ENCODE measurements around the gene LCA5.

The LCA5 gene

GRCh38 chr6:79468116-79468515, 69.1 kb downstream of the LCA5 start:
- TF ChIP-seq CTCF (conservative IDR thresholded peaks at IDR 0.05; ENCODE audit: low read depth, low read length) = no peak
- H3K4me3 ChIP-seq (ENCODE audit: low read depth, low read length) = no peak overlapping the region
- DNase-seq (ENCODE audit: low read depth) = peak; percentile 50

GRCh38 chr6:79467716-79468115, 69.5 kb downstream of the LCA5 start:
- DNase-seq (ENCODE audit: low read depth) = peak; percentile 36
- no peak overlapping the region for H3K4me3 ChIP-seq (ENCODE audit: low read depth, low read length)
- TF ChIP-seq CTCF (conservative IDR thresholded peaks at IDR 0.05; ENCODE audit: low read depth, low read length) = no peak

GRCh38 chr6:79466207-79466834, 70.9 kb downstream of the LCA5 start:
- peak; percentile 62 for TF ChIP-seq CTCF (conservative IDR thresholded peaks at IDR 0.05; ENCODE audit: low read depth, low read length)
- peak; percentile 69 for DNase-seq (ENCODE audit: low read depth)
- no peak overlapping the region for H3K4me3 ChIP-seq (ENCODE audit: low read depth, low read length)

GRCh38 chr6:79465381-79465780, 71.8 kb downstream of the LCA5 start:
- no peak for TF ChIP-seq CTCF (conservative IDR thresholded peaks at IDR 0.05; ENCODE audit: low read depth, low read length)
- DNase-seq (ENCODE audit: low read depth) = no peak
- no peak overlapping the region for H3K4me3 ChIP-seq (ENCODE audit: low read depth, low read length)

DNA sequence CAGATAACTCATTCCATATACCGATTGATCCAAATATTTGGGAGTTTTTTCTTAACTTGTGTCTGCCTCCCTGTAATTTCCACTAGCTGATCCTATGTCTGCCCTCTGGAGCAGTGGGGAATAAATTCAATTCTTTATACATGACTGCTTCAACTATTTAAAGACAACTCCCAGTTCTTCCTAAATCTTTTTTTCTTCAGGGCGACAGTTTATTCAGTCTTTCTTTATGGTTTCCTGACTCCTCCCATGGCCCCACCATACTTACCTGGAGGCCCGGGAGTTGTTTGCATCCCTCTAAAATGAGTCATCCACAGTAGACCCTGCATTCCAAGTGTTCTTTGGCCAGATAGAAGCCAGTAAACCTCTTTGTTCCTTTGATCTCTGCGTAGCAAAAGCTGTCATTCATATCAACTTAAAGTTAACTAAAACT, 73.6 kb downstream of the LCA5 start:
- TF ChIP-seq CTCF (conservative IDR thresholded peaks at IDR 0.05; ENCODE audit: low read depth, low read length) = no peak
- no peak overlapping the region for H3K4me3 ChIP-seq (ENCODE audit: low read depth, low read length)
- no peak for DNase-seq (ENCODE audit: low read depth)

DNA sequence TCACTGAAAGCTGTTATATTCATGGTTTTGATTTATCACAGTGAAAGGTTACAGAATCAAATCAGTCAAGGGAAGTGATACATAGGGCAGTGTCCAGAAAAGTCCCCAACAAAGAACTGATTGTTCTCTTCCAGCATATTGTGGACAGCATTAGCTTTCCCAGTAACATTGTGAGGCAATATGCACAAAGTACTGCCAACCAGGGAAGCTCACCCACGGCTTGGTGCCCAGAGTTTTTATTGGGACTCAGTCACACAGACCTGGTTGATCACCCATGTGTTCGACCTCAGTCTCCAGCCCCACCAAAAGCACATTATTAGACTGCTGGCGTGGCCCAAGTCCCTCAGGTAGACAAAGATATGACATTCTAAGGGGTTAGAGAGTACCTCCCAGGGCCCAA, 76.0 kb downstream of the LCA5 start:
- H3K4me3 ChIP-seq (ENCODE audit: low read depth, low read length) = no peak overlapping the region
- DNase-seq (ENCODE audit: low read depth) = no peak
- no peak for TF ChIP-seq CTCF (conservative IDR thresholded peaks at IDR 0.05; ENCODE audit: low read depth, low read length)

DNA sequence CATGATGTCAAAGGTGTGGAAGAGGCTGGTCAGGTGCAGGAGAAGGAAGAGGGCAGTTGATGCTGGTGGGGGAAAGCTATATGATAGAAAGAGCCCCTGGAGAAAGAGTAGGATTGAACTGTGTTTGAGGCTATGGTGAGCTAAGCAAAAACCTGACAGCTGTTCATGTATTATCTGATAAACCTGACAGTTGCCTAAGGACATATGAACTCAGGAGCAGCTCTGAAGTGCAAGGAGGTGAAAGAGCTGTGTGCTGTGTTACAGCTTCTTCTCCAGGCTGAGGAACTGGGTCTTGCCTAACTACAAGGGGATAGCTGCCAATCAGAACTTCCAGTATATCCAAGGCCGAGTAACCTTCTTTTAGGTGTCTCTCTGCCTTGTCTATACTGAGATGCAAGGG, 81.8 kb downstream of the LCA5 start:
- H3K4me3 ChIP-seq (ENCODE audit: low read depth, low read length) = no peak overlapping the region
- no peak for TF ChIP-seq CTCF (conservative IDR thresholded peaks at IDR 0.05; ENCODE audit: low read depth, low read length)
- DNase-seq (ENCODE audit: low read depth) = no peak

Data from choroid plexus epithelial cell (primary cell).